ENCODE results near the gene THOC6. TPM values are rescaled to one million over a fixed set of nuclear protein-coding genes. Genes with fewer than 3 reads are reported as not detected.
A peak's percentile ranks its signal among the peaks of the same experiment; 100 is the strongest.

The THOC6 gene
- total and polyA plus RNA-seq, 9 donors, result 3.5 to 21.0 (median 15.2) TPM

DNA sequence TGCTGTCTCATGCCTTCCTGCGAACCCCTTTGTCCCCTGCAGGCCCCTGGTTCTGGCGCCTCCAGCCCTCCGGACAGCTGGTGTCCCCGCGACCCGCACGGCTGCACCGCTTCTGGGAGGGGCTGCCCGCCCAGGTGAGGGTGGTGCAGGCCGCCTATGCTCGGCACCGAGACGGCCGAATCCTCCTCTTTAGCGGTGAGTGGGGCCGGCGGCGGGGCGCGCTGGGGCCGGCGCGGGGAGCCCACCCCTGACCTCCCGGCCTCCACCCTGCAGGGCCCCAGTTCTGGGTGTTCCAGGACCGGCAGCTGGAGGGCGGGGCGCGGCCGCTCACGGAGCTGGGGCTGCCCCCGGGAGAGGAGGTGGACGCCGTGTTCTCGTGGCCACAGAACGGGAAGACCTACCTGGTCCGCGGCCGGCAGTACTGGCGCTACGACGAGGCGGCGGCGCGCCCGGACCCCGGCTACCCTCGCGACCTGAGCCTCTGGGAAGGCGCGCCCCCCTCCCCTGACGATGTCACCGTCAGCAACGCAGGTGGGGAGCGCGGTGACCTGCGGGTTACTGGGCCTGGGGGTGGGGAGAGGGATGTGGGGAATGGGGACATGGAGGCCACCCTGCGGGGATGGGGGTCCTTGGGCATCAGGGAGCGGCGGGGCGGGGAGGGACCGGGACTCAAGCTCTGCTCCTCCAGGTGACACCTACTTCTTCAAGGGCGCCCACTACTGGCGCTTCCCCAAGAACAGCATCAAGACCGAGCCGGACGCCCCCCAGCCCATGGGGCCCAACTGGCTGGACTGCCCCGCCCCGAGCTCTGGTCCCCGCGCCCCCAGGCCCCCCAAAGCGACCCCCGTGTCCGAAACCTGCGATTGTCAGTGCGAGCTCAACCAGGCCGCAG lies 34.5 kb downstream of the THOC6 start:
- Histone ChIP-seq H3K4me3 (peak overlapping the region; percentile 85), H3K4me1 (ENCODE audit: insufficient read depth) (peaks cover 8% of the 10 kb centered on the region), H3K36me3 (no peaks in the 10 kb centered on the region), H3K27me3 (no peaks in the 10 kb centered on the region), H3K9me3 (no peaks in the 10 kb centered on the region), H3K27ac (no peak overlapping the region)
- 6 to 19% (median 7%) methylated on average over 28 to 77 of the region's 77 CpGs for WGBS, 3 donors
- DNase-seq, result peak in 4 of 5 donors; percentile 43 to 57 (median 54)
- no peak for TF ChIP-seq POLR2A (IDR thresholded peaks at IDR 0.05)
- intact Hi-C loops (cut with DNase I), result loop anchor here in 3 of 4 donors (5.0 to 10.0 kb wide), 2 partner anchors 106 to 109 kb away; no protein-coding TSS in a partner anchor

DNA sequence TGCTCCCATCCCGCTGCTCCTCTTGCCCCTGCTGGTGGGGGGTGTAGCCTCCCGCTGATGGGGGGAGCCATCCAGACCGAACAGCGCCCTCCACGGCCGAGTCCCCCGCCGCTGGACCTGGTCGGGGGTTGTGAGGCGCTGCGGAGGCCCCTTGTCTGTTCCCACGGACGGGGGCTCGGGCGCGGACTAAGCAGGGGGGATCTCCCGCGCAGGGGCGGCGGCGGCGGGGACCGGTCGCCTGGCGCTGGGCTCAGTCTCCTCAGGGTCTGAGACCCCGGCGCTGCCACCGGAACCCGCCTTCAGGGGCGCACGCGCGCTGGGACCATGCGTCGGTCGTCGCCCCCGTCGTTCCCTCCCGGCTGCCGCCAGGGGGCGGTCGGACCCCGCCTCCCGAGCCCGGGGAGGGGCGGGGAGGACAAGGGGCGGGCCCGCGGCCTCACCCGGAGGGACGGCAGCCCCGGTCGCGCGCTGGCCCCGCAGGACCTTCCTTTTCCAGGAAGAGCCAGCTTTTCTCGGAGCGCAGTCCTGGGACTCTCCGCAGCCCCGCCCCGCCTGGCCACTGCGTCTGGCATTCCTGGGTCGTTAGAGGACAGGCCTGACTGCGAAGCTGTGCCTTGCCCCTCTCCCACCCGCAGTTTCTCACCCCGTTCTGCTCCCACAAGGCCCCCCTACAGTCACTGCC lies 35.3 kb downstream of the THOC6 start:
- intact Hi-C loops (cut with DNase I), result loop anchor here in 3 of 4 donors (5.0 to 10.0 kb wide), 2 partner anchors 106 to 108 kb away; no protein-coding TSS in a partner anchor
- no peak overlapping the region for H3K27ac ChIP-seq
- 0 to 3% (median 1%) methylated on average over 6 to 67 of the region's 67 CpGs for WGBS, 3 donors

DNA sequence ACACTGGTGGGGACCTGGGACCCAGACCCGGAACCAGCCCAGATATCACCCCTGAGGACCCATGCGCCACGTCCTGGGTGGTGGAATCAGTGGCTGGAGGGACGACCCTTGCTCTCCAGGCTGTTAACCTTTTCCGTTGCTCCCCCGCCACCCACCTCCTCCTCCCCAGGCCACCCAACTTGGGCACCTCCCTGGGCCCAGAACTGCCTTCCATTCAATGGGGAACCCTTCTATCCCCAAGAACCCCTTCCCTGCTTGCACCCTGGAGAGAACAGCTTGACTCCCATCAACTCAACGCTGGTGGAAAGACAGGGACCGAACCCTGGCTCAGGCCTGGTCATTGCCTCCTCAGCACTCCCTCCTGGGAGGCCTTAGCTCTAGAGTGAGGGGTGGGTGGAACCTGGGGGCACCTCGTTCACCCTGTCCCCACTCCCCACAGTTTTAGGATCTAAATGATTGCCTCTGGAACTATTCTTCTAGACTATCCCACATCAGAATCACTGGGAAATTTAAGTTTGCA lies 35.9 kb downstream of the THOC6 start:
- WGBS, 3 donors, result 62 to 67% (median 64%) methylated on average over 9 of the region's 9 CpGs
- TF ChIP-seq, protein P1, sequence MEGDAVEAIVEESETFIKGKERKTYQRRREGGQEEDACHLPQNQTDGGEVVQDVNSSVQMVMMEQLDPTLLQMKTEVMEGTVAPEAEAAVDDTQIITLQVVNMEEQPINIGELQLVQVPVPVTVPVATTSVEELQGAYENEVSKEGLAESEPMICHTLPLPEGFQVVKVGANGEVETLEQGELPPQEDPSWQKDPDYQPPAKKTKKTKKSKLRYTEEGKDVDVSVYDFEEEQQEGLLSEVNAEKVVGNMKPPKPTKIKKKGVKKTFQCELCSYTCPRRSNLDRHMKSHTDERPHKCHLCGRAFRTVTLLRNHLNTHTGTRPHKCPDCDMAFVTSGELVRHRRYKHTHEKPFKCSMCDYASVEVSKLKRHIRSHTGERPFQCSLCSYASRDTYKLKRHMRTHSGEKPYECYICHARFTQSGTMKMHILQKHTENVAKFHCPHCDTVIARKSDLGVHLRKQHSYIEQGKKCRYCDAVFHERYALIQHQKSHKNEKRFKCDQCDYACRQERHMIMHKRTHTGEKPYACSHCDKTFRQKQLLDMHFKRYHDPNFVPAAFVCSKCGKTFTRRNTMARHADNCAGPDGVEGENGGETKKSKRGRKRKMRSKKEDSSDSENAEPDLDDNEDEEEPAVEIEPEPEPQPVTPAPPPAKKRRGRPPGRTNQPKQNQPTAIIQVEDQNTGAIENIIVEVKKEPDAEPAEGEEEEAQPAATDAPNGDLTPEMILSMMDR (IDR thresholded peaks at IDR 0.05), result no peak
- no peak for TF ChIP-seq POLR2A (IDR thresholded peaks at IDR 0.05)
- TF ChIP-seq EP300 (IDR thresholded peaks at IDR 0.05), result no peak

More for the DNA sequence above, 35.3 kb downstream of the THOC6 start:
- Histone ChIP-seq H3K4me1 (ENCODE audit: insufficient read depth) (peaks cover 8% of the 10 kb centered on the region), H3K27me3 (no peaks in the 10 kb centered on the region), H3K4me3 (peak overlapping the region; percentile 85), H3K36me3 (no peaks in the 10 kb centered on the region), H3K9me3 (no peaks in the 10 kb centered on the region)
- DNase-seq, result peak; percentile 76 to 89 (median 84)
- no peak for TF ChIP-seq EP300 (IDR thresholded peaks at IDR 0.05)
- TF ChIP-seq, protein P1 (IDR thresholded peaks at IDR 0.05), result peak; percentile 93 to 99 (median 97)
- no peak for TF ChIP-seq POLR2A (IDR thresholded peaks at IDR 0.05)

DNA sequence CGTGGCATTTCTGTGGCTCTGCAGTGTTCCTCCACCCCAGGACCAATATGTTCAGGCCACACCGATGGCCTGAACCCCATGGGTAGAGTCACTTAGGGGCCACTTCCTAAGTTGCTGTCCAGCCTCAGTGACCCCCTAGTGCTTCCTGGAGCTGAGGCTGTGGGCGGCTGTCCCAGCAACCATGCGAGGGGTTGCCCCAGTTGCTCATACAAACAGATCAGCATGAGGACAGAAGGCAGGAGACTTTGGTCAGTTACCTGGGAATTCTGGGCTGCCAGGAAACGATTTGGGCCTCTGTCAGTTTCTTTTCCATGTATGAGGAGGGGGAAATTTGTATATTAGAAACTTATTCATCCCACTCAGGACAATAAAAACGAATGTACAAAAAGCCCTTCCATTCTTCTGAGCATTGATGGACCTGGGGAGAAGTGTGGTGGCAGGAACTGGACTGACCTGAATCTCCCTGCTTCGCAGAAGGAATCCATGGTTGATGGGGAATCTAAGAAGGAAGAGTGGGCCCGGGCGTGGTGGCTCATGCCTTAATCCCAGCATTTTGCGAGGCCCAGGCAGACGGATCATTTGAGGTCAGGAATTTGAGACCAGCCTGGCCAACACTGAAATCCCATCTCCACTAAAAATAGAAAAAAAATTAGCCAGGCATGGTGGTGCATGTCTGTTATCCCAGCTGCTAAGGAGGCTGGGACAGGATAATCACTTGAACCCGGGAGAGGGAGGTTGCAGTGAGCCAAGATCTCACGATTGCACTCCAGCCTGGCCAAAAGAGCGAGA lies 36.7 kb downstream of the THOC6 start:
- intact Hi-C loops (cut with DNase I), result no loop called here
- Histone ChIP-seq H3K4me3 (no peak overlapping the region), H3K4me1 (ENCODE audit: insufficient read depth) (peaks cover 15% of the 10 kb centered on the region), H3K27ac (no peak overlapping the region), H3K9me3 (no peaks in the 10 kb centered on the region), H3K36me3 (no peaks in the 10 kb centered on the region), H3K27me3 (no peaks in the 10 kb centered on the region)
- WGBS, 3 donors, result 82 to 89% (median 85%) methylated on average over 14 of the region's 14 CpGs
- no peak for DNase-seq
- no peak for TF ChIP-seq EP300 (IDR thresholded peaks at IDR 0.05)
- no peak for TF ChIP-seq POLR2A (IDR thresholded peaks at IDR 0.05)
- TF ChIP-seq, protein P1 (IDR thresholded peaks at IDR 0.05), result no peak

More for the DNA sequence above, 35.9 kb downstream of the THOC6 start:
- H3K27ac ChIP-seq, result no peak overlapping the region
- H3K27me3 ChIP-seq, result no peaks in the 10 kb centered on the region
- H3K36me3 ChIP-seq, result no peaks in the 10 kb centered on the region
- no peaks in the 10 kb centered on the region for H3K9me3 ChIP-seq
- DNase-seq, result no peak
- H3K4me3 ChIP-seq, result peak overlapping the region; percentile 85
- H3K4me1 ChIP-seq (ENCODE audit: insufficient read depth), result peaks cover 9% of the 10 kb centered on the region
- intact Hi-C loops (cut with DNase I), result loop anchor here in 3 of 4 donors (5.0 to 10.0 kb wide), 2 partner anchors 105 to 108 kb away; no protein-coding TSS in a partner anchor

Data from ovary (tissue), 9 donors.